ENCODE measurements around the gene UBE2M. TPM values are rescaled to one million over a fixed set of nuclear protein-coding genes. Genes with fewer than 3 reads are reported as not detected.

The UBE2M gene
- total and polyA plus RNA-seq, 2 experiments from 2014 or later: 8.7 to 60.3 TPM

GRCh38 chr19:58531034-58531840 lies 27.2 kb downstream of the UBE2M start:
- no peaks in the 10 kb centered on the region for H4K20me1 ChIP-seq (ENCODE audit: insufficient read depth)
- peaks cover 7% of the 10 kb centered on the region; the same call in 1 of the 2 replicates for H3K27me3 ChIP-seq (replicated peaks; ENCODE audit: insufficient read depth)
- no peak for TF ChIP-seq EZH2 (IDR thresholded peaks at IDR 0.05; ENCODE audit: insufficient read depth, poor library complexity, severe bottlenecking)
- TF ChIP-seq EZH2phosphoT487 (IDR thresholded peaks at IDR 0.05; ENCODE audit: insufficient read depth, low read depth): no peak
- no peak overlapping the region for H3K4me3 ChIP-seq
- in situ Hi-C loops (cut with MboI): no loop called here
- H3F3A ChIP-seq (ENCODE audit: insufficient read depth): no peaks in the 10 kb centered on the region
- no peak overlapping the region for H3K9ac ChIP-seq
- H3K27ac ChIP-seq: no peak overlapping the region
- 33 to 36% methylated on average over 10 of the region's 10 CpGs for WGBS, 2 experiments (ENCODE audit: low coverage in 1 of 2, low lambda C conversion rate in 2 of 2, missing lambda C conversion rate in 2 of 2)
- H3K4me2 ChIP-seq (ENCODE audit: unreplicated experiment): no peak overlapping the region
- H3K9me2 ChIP-seq (ENCODE audit: insufficient read depth): no peaks in the 10 kb centered on the region
- H2AFZ ChIP-seq: no peak overlapping the region
- no peaks in the 10 kb centered on the region for H3K4me1 ChIP-seq (ENCODE audit: insufficient read depth)
- no peaks in the 10 kb centered on the region for H3K79me2 ChIP-seq (ENCODE audit: insufficient read depth)
- H3K36me3 ChIP-seq (ENCODE audit: low read depth): no peaks in the 10 kb centered on the region
- DNase-seq: no peak
- H3K9me3 ChIP-seq (ENCODE audit: low read depth): no peaks in the 10 kb centered on the region

- Histone ChIP-seq H3K9me2 (ENCODE audit: insufficient read depth) (no peaks in the 10 kb centered on the region), H3K9me3 (ENCODE audit: low read depth) (no peaks in the 10 kb centered on the region), H3K36me3 (ENCODE audit: low read depth) (no peaks in the 10 kb centered on the region), H2AFZ (no peak overlapping the region), H3K9ac (no peak overlapping the region), H3K79me2 (ENCODE audit: insufficient read depth) (no peaks in the 10 kb centered on the region), H3F3A (ENCODE audit: insufficient read depth) (no peaks in the 10 kb centered on the region), H3K27me3 (replicated peaks; ENCODE audit: insufficient read depth) (peaks cover 7% of the 10 kb centered on the region; the same call in 1 of the 2 replicates), H3K4me3 (no peak overlapping the region), H3K4me2 (ENCODE audit: unreplicated experiment) (no peak overlapping the region), H3K4me1 (ENCODE audit: insufficient read depth) (no peaks in the 10 kb centered on the region), H3K27ac (no peak overlapping the region), H4K20me1 (ENCODE audit: insufficient read depth) (no peaks in the 10 kb centered on the region)
- in situ Hi-C loops (cut with MboI): no loop called here
- no peak for DNase-seq
- TF ChIP-seq EZH2 (IDR thresholded peaks at IDR 0.05; ENCODE audit: insufficient read depth, poor library complexity, severe bottlenecking) (no peak), EZH2phosphoT487 (IDR thresholded peaks at IDR 0.05; ENCODE audit: insufficient read depth, low read depth) (no peak)
- 55 to 68% methylated on average over 3 of the region's 3 CpGs for WGBS, 2 experiments (ENCODE audit: low coverage in 1 of 2, low lambda C conversion rate in 2 of 2, missing lambda C conversion rate in 2 of 2)
These were observed 29.0 kb downstream of the UBE2M start for GRCh38 chr19:58529405-58529804.

GRCh38 chr19:58522709-58523108 lies 35.7 kb downstream of the UBE2M start:
- Histone ChIP-seq H3K4me1 (ENCODE audit: insufficient read depth) (peaks cover 12% of the 10 kb centered on the region), H3K9ac (no peak overlapping the region), H3K79me2 (ENCODE audit: insufficient read depth) (peaks cover 12% of the 10 kb centered on the region), H3K27me3 (replicated peaks; ENCODE audit: insufficient read depth) (no peaks in the 10 kb centered on the region), H3K27ac (no peak overlapping the region), H3K36me3 (ENCODE audit: low read depth) (no peaks in the 10 kb centered on the region), H3K4me3 (no peak overlapping the region), H3K4me2 (ENCODE audit: unreplicated experiment) (no peak overlapping the region), H3F3A (ENCODE audit: insufficient read depth) (peaks cover 18% of the 10 kb centered on the region; the same call in 1 of the 2 replicates), H3K9me2 (ENCODE audit: insufficient read depth) (no peaks in the 10 kb centered on the region), H4K20me1 (ENCODE audit: insufficient read depth) (no peaks in the 10 kb centered on the region), H3K9me3 (ENCODE audit: low read depth) (no peaks in the 10 kb centered on the region), H2AFZ (no peak overlapping the region; the same call in 1 of the 2 replicates)
- TF ChIP-seq EZH2phosphoT487 (IDR thresholded peaks at IDR 0.05; ENCODE audit: insufficient read depth, low read depth): no peak
- TF ChIP-seq EZH2 (IDR thresholded peaks at IDR 0.05; ENCODE audit: insufficient read depth, poor library complexity, severe bottlenecking): no peak
- in situ Hi-C loops (cut with MboI): no loop called here
- 73 to 83% methylated on average over 3 of the region's 3 CpGs for WGBS, 2 experiments (ENCODE audit: low coverage in 1 of 2, low lambda C conversion rate in 2 of 2, missing lambda C conversion rate in 2 of 2)
- no peak for DNase-seq

GRCh38 chr19:58521651-58522050 lies 36.8 kb downstream of the UBE2M start:
- Histone ChIP-seq H3K4me3 (no peak overlapping the region), H3K79me2 (ENCODE audit: insufficient read depth) (peaks cover 22% of the 10 kb centered on the region), H2AFZ (no peak overlapping the region), H3K27me3 (replicated peaks; ENCODE audit: insufficient read depth) (no peaks in the 10 kb centered on the region), H3K4me1 (ENCODE audit: insufficient read depth) (peaks cover 12% of the 10 kb centered on the region), H3K27ac (no peak overlapping the region), H3K9me3 (ENCODE audit: low read depth) (no peaks in the 10 kb centered on the region), H3K9me2 (ENCODE audit: insufficient read depth) (no peaks in the 10 kb centered on the region), H3K4me2 (ENCODE audit: unreplicated experiment) (no peak overlapping the region), H3F3A (ENCODE audit: insufficient read depth) (peaks cover 18% of the 10 kb centered on the region; the same call in 1 of the 2 replicates), H3K36me3 (ENCODE audit: low read depth) (no peaks in the 10 kb centered on the region), H4K20me1 (ENCODE audit: insufficient read depth) (no peaks in the 10 kb centered on the region), H3K9ac (no peak overlapping the region)
- WGBS, 2 experiments (ENCODE audit: low coverage in 1 of 2, low lambda C conversion rate in 2 of 2, missing lambda C conversion rate in 2 of 2): 70 to 74% methylated on average over 4 of the region's 4 CpGs
- no peak for DNase-seq
- in situ Hi-C loops (cut with MboI): no loop called here
- no peak for TF ChIP-seq EZH2 (IDR thresholded peaks at IDR 0.05; ENCODE audit: insufficient read depth, poor library complexity, severe bottlenecking)
- TF ChIP-seq EZH2phosphoT487 (IDR thresholded peaks at IDR 0.05; ENCODE audit: insufficient read depth, low read depth): no peak

All from GM23248 (cell line).